ENCODE measurements around the gene HSPA12B. TPM values are rescaled to one million over a fixed set of nuclear protein-coding genes. Genes with fewer than 3 reads are reported as not detected.
A peak's percentile ranks its signal among the peaks of the same experiment; 100 is the strongest.

Gene HSPA12B
- total RNA-seq, 4 donors from 2014 or later = 7.3 to 19.4 (median 13.1) TPM

DNA sequence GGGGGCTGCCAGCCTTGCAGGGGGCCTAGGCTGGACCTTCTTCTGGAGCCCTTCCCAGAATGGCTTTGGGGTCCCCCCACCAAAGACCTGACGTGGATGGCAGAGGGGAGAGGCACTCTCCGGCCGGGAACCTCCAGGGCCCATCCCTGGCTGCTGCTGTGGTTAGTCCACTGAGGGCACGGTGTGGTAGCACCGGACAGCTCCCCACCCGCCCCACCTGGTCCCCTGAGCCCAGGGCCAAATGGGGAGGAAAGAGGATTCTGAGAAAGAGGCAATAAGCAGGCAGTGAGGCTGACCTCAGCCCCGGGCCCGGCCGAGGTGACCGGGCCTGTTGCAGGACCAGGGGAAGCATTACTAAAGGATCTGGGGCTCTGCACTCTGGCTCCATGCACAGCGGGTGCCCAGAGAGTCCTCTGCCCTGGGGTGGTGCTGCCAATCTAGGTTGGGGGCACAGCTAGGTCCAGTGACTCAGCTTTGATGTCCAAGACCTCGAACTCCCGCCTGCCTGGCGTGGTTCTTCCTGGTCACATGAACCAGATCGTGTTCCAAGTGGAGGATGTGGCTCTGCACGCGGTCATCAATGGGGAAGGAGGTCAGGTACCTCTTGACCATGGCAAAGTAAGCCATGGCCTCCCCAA lies 51.9 kb downstream of the HSPA12B start:
- intact Hi-C loops (cut with DNase I) = no loop called here
- Histone ChIP-seq H3K27me3 (no peaks in the 10 kb centered on the region), H3K4me1 (peaks cover 17 to 44% of the 10 kb centered on the region in 2 donors), H3K36me3 (no peaks in the 10 kb centered on the region), H3K4me3 (replicated peaks in 1 of 3) (no peak overlapping the region), H3K9me3 (no peaks in the 10 kb centered on the region), H3K27ac (peak overlapping the region in 1 of 3 donors; percentile 30)
- WGBS, 2 donors = 81 to 87% methylated on average over 12 to 15 of the region's 17 CpGs
- DNase-seq = no peak
- TF ChIP-seq POLR2A (IDR thresholded peaks at IDR 0.05) = no peak
- TF ChIP-seq, protein P1, sequence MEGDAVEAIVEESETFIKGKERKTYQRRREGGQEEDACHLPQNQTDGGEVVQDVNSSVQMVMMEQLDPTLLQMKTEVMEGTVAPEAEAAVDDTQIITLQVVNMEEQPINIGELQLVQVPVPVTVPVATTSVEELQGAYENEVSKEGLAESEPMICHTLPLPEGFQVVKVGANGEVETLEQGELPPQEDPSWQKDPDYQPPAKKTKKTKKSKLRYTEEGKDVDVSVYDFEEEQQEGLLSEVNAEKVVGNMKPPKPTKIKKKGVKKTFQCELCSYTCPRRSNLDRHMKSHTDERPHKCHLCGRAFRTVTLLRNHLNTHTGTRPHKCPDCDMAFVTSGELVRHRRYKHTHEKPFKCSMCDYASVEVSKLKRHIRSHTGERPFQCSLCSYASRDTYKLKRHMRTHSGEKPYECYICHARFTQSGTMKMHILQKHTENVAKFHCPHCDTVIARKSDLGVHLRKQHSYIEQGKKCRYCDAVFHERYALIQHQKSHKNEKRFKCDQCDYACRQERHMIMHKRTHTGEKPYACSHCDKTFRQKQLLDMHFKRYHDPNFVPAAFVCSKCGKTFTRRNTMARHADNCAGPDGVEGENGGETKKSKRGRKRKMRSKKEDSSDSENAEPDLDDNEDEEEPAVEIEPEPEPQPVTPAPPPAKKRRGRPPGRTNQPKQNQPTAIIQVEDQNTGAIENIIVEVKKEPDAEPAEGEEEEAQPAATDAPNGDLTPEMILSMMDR (IDR thresholded peaks at IDR 0.05) = no peak

DNA sequence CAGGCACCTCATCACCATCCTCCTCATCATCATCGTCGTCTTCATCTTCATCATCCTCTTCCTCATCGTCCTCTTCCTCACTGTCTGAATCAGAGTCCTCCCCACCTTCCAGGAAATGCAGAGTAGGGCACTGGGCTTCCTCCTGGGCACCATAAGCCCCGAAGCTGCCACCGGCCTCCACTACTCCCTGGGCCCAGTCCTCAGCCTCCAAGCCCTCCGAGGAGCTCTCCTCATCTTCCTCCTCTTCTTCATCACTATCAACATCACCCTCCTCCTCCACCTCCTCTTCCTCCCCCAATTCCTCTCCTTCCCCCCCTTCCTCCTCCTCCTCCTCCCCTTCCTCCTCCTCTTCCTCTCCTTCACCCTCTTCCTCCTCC lies 52.4 kb downstream of the HSPA12B start:
- no peak for TF ChIP-seq POLR2A (IDR thresholded peaks at IDR 0.05)
- TF ChIP-seq, protein P1 (IDR thresholded peaks at IDR 0.05) = no peak
- peak overlapping the region in 1 of 3 donors; percentile 30 for H3K27ac ChIP-seq
- no peaks in the 10 kb centered on the region for H3K27me3 ChIP-seq
- H3K4me3 ChIP-seq (replicated peaks in 1 of 3) = peak overlapping the region in 1 of 3 donors; percentile 60
- no peaks in the 10 kb centered on the region for H3K36me3 ChIP-seq
- WGBS, 2 donors = 79 to 89% methylated on average over 6 of the region's 6 CpGs
- H3K9me3 ChIP-seq = no peaks in the 10 kb centered on the region
- peaks cover 17 to 44% of the 10 kb centered on the region in 2 donors for H3K4me1 ChIP-seq
- intact Hi-C loops (cut with DNase I) = no loop called here
- no peak for DNase-seq

DNA sequence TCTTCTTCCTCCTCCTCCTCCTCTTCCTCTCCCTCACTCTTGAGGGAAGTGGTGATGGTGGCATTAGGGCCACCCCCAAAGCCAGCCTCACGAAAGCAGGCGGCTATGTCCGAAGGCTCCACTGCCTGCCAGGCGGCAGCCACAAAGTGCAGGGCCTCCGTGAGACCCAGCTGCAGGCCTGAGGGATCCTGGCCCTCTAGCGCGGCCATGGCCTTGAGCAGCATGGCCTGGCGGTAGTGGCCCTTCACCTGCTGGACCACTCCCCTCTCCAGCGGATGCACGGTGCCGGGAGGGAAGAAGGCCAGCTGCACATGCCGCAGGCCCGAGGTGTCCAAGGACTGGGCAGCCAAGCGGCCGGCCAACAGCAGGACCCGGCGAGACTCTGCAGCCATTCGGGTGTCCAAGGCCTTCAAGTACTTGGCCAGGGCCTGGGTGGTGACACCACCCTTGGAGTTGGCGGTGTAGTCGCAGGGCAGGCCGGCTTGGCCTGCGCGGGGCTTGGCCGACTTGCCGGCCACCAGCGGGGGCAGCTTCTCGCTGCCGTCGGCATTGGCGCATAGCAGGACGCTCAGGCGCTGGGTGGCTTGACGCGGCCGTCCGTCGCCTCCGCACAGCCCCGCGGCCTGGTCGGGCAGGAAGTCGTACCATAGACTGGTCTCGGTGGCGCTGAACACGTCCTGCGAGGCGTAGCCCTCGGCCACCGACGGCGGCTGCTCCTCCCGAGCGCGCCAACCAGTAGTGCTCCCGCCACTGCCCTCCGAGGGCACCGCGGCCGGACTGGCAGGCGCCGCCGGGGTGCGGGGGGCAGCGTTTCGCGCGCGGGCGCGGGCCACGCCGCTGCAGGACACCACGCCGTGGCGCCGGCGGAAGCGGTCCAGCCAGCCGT lies 53.0 kb downstream of the HSPA12B start:
- intact Hi-C loops (cut with DNase I) = no loop called here
- Histone ChIP-seq H3K27me3 (no peaks in the 10 kb centered on the region), H3K9me3 (no peaks in the 10 kb centered on the region), H3K27ac (peak overlapping the region in 2 of 3 donors; percentile 56 to 78), H3K4me1 (peaks cover 17 to 44% of the 10 kb centered on the region in 2 donors), H3K36me3 (no peaks in the 10 kb centered on the region), H3K4me3 (replicated peaks in 1 of 3) (peak overlapping the region; percentile 31 to 60 (median 37))
- 44 to 68% methylated on average over 10 to 29 of the region's 79 CpGs for WGBS, 2 donors
- DNase-seq = no peak
- TF ChIP-seq, protein P1 (IDR thresholded peaks at IDR 0.05) = no peak
- no peak for TF ChIP-seq POLR2A (IDR thresholded peaks at IDR 0.05)

DNA sequence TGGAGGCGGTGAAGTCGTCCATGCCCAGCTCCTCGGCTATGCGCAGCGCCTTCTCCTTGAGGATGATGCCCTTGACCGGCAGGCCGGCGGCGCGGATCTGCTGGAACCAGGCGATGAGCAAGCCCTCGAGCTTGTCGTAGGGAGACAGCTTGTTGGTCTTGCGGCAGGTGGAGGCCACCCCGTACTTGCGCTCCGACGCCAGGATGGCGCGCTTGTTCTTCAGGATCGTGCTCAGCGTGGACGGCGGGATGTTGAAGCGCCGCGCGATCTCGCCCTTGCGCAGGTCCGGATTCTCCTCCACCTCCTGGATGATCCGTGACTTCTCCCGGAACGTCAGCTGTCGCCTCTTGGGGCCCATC lies 53.6 kb downstream of the HSPA12B start:
- peaks cover 17 to 39% of the 10 kb centered on the region in 2 donors for H3K4me1 ChIP-seq
- TF ChIP-seq, protein P1 (IDR thresholded peaks at IDR 0.05) = no peak
- TF ChIP-seq POLR2A (IDR thresholded peaks at IDR 0.05) = no peak
- no peaks in the 10 kb centered on the region for H3K27me3 ChIP-seq
- H3K4me3 ChIP-seq (replicated peaks in 1 of 3) = peak overlapping the region; percentile 31 to 60 (median 37)
- DNase-seq = peak; percentile 54 to 58
- intact Hi-C loops (cut with DNase I) = no loop called here
- peak overlapping the region; percentile 56 to 78 (median 57) for H3K27ac ChIP-seq
- WGBS, 2 donors = 0% methylated on average over 13 of the region's 35 CpGs; no CpG with 5 or more reads in 1 of the 2 donors
- no peaks in the 10 kb centered on the region for H3K9me3 ChIP-seq
- no peaks in the 10 kb centered on the region for H3K36me3 ChIP-seq

Data from thyroid gland (tissue), 4 donors.